Breast epithelium (tissue), 3 donors: ENCODE results near the gene CACFD1.

ENCODE experiments used
- POLR2A ChIP-seq: fragments of 450-650 bp; IDR thresholded peaks from one replicate; pipeline ENCODE4 v1.6.1; 2016; ENCODE audit warnings: antibody characterized with exemption, mild to moderate bottlenecking, moderate library complexity
- TF ChIP-seq, protein P1 (sequence below), 3 donors: fragments of 450-650 bp; IDR thresholded peaks; one replicate each; pipeline ENCODE4 v1.5.1; 2016 to 2017; ENCODE audit warnings: antibody characterized with exemption in 3 of 3, mild to moderate bottlenecking in 3 of 3, moderate library complexity in 3 of 3

GRCh38 chr9:133509179-133510083 is 49.7 kb downstream of the CACFD1 start:
- TF ChIP-seq, protein P1, sequence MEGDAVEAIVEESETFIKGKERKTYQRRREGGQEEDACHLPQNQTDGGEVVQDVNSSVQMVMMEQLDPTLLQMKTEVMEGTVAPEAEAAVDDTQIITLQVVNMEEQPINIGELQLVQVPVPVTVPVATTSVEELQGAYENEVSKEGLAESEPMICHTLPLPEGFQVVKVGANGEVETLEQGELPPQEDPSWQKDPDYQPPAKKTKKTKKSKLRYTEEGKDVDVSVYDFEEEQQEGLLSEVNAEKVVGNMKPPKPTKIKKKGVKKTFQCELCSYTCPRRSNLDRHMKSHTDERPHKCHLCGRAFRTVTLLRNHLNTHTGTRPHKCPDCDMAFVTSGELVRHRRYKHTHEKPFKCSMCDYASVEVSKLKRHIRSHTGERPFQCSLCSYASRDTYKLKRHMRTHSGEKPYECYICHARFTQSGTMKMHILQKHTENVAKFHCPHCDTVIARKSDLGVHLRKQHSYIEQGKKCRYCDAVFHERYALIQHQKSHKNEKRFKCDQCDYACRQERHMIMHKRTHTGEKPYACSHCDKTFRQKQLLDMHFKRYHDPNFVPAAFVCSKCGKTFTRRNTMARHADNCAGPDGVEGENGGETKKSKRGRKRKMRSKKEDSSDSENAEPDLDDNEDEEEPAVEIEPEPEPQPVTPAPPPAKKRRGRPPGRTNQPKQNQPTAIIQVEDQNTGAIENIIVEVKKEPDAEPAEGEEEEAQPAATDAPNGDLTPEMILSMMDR (IDR thresholded peaks at IDR 0.05), result no peak
- no peak for TF ChIP-seq POLR2A
